ENCODE results near the gene UBE3B.
"Not testable (repeated sequence)": the region's sequence is repeated elsewhere in the genome, so short reads cannot be mapped to it uniquely, and the experiment has no call there.

The UBE3B gene

DNA sequence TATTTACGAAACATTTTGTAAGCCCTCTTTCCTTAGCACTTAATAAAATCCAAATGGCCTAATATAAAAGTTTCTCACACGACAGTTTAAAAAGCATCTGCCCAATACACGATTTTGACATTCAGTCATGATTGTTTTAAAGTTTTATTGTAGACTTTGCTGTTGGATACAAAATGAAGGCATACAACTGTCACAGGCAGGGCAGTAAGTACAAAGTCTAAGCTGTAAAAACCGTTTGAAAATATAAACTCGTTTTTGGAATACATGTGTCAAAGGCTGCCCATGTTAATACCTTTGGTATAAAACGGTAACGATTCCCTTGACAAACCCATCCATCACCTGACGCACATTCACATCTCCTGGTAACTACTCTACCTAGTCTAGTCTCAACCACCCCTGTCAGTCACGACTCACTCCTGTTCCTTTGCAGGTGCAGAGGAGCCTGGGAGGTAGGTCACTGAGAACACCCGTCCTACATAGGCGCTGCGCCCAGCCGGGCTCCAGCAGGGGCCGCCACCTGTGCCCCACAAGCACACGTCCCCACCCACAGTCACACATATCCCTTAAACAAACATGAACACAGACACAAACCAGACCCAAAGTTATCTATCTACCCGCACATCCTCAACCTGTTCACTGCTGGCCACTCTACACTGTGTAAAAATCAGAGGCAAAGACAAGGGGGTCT is 27.4 kb upstream of the UBE3B start:
- DNase-seq, result no peak

DNA sequence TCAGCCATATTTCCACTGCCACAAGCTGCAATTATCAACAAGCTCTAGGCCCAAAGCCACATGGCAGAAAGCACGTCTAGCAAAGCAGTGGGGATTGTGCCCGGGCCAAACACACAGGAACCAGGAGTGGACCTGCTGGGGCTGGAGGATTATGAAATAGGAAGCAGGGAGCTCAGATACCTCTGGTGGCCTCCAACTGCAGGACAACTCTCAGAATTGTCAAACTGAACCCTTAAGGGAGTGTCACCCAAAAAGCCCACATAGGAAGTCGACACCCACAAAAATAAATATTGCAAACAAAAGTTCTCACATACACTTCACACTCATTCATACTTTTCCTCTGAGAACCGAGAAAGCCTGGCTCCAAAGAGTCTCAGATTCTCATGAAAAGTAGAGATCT is 26.5 kb upstream of the UBE3B start:
- DNase-seq, result no peak

DNA sequence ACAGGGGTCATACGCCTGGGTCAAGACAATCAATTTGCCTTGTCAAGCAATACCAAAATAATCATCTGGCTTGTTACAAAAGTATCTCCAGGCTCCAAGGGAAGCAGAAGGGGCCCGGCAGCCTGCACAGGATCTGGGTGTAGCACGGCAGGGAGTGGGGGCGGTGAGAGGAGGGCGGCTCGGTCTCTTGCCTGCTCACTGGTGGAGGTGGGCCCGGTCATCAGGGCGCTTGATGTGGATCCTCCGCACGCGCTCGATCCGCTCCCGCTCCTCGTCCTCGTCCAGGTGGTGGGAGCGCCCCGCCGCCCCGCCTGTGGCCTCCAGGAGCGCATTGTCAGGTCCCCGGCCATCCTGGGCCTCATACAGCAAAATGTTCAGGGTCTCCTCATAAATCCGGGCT is 26.0 kb upstream of the UBE3B start:
- DNase-seq, result no peak

DNA sequence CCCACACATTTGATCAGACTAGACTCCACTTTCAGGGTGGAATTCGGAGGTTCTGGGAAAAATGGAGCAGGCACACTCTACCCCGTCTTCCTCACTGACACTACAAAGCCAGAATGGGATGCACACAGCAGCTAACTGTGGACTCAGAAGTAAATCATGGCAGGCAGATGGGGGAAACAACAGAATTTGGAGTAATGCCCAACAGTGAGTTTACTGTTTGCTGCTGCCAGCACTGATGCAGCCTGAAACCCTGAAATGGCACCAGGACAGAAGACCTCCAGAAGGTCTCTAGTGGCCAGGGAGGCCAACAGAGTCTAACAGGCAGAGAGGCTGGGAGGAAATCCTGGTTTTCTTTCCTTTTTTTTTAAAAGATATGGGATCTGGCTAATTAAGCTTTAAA is 24.9 kb upstream of the UBE3B start:
- DNase-seq, result no peak

DNA sequence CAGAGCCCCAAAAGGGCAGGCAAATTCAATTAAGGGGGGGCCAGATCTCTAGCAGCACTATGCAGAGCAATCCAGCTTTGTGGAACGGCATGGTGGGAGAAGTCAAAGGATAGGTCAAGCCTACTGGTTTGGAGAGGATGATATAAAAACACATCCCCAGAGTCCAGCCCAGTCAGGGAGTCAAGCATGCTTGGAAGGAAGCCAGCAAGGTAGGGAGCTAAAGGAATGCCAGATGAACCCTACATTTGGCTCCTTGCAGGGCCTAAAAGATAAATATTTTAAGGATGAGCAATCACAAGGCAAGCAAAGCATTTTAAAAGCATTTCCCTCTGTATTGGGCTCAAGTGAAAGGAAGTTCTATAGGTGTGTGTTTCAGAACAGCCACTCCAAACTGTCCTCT is 21.7 kb upstream of the UBE3B start:
- no peak for DNase-seq

DNA sequence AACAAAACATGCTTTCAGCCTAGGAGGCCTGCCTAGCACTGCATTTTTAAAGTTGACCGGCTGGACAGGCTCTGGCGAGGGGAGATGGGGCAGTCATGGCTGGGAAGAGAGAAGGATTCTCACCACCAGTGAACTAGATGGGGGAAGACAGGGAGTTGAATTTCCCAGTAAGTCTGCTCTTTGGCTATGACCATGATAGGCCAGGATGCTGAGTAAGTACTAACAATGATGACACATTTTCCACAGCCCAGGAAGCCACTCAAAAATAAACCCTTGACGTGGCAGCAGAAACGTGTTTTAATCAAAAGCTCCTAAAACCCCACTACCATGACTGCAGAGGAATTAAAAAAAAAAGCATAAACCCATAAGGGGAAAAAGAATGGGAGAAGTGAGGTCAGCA is 19.3 kb upstream of the UBE3B start:
- no peak for DNase-seq

DNA sequence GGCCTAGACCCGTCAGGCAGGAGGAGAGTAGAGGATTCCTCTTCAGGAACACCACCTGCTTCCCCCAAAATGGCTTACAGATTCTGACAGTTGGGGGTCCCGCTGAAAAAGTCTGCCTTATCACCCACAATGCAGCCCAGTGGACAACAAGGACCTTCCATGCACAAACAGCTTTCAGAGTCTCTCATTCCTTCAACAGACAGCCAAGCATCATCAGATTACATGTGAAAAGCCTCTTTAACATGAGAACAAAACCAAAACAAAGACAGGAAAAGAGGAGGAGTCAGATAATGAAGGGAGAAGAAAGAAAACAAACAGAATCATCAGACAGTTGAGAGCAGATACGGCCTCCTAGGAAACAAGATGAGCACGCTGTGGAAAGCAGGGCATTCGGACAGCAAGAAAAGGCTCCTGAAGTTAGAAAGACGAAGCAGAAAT is 18.6 kb upstream of the UBE3B start:
- no peak for DNase-seq

DNA sequence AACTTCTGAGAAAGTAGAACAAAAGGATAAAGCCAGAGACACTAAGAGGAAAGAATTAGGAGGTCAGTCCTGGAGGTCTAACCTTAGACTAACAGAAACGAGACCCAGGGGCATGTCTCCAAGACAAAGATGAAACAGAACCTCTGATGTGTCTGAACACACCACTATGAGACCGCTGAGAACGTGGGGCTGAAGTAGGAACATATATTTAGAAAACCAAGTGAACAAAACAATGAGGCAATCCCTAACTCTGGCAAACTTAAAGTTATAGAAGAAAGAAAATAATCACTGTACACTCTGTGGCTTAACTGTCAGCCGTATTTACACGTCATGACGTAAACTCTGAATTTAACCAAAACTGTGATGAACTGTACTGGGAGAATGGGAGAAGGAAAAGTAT is 18.2 kb upstream of the UBE3B start:
- DNase-seq, result no peak

DNA sequence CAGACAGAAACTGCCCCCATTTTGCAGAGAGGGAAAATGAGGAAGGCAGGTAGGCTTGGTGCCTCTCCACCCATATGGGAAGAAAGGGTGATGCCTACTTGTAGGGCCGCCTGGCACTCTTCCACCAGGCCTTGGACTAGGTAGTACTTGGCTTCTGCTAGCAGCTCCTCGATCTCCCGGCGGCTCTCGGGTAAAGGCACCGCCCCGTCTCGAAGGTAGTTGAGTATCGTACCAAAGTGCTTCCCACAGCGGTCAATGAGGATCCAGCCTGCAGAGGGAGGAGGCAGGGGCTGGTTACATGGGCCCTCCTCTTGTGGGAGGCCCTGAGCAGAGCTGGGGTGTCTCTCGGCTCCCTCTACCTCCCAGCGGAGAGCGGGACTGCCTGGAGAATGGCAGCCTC is 16.9 kb upstream of the UBE3B start:
- no peak for DNase-seq

DNA sequence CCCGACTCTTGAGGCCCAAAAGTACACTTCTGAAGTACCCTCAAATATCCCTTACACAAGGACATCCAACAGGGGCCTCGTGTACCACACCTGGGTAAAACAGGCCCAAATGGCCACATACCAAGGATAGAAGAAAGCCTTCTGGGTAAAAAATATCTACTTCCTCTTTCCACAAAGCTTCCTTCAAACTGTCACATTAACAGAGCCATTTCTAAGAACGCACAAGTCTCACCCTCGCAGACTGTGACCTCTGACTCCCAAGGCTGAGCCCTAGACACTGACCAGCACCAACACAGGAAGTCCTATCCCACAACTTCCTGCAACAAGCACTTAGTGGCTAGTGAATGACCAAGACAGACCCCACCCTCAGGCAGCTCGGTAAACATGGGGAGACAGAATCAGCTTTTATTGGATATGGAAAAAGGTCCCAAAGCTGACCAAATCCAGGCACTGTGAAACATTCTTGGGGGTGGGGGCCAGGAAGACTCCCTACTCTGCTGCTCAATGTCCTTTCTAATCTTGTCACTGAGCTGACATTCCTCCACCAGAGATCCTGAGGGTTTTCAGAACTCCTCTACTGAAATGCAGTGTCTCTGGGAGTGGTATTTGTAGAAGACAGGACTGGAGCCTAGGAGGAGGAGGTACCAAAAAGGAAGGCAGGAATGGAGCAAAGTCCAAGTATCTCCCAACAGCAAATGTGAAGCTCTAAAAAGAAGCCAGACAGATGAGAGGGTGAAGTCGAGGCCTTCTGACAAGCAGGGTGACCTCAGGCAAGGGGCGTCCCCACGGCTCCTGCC is 16.2 kb upstream of the UBE3B start:
- no peak for DNase-seq

DNA sequence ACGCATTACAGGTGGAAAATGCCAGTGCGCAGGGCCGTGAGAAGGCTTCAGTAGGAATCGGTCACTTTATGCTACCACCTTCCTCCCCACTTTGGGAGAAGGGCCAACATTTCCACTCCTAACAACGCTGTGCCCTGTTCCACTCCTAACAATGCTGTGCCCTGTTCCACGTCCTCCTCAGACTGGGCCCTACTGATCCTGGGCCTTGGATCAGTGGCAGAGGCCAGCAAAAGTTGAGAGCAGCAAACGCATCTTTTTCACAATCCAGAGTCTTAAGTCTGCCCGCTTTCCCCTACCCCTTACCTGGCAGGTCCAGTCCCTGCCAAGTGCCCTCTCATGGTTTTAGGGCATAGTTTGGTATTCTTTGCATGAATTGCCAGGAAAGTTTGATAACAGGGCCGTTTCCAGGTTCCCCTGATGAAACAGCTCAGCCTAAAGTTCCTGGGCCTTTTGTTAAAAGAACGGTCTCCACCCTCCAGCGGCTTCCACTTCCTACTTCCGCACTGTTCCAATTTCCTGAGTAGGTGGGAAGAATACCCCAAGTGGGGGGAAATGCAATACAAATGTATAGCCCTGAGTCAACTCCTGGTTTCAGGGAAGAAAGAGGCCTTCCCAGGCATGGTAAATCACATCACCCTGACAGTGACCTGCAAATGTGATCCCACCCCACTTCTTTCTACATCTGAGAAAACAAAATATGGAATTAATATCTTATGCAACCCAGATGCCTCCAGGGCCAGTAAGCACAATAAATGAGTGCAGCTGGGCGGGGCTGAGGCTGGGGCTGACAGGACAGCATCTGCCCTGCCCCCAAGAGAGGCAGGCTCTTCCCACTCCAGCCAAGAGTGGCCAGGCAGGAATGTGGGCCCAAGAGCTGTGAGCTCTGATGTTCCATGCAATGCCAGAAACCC is 15.3 kb upstream of the UBE3B start:
- no peak for DNase-seq

DNA sequence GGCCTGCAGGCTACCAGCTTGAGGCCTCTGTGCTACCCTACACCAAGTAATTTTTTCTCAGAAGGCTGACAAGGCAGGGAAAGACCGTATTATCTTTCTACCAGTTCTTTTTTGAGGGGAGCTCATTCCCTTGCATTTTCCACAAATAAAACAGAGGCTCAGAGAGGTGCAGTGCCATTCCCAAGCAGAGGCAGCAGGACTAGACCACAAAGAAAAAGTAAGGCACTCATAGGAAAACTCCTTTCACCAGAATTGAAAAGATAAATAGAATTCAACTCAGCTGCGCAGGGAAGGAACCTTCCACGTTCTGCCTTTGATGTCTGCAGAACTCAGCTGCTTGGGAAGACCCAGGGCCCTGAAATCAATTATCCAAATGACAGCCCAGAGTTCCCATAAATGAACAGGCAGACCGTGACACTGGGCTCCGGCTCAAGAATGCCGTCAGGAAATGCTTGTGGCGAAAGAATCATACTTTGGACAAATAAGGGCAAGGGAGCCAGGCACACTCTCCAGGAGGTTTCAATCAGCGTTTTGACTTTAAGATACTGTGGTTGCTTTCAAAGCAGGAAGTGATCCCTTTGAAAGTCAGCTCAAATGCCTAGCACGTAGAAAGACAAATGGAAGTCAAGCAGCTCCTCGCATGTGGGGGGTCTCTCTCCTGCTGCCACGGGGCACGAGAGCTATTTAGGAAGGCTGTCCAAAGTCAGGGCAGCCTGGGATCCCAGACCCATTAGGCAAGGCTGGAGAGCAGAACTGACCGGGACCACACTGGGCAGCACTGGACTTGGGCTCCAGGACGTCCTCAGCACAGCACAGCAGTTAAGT is 14.4 kb upstream of the UBE3B start:
- DNase-seq, result no peak

DNA sequence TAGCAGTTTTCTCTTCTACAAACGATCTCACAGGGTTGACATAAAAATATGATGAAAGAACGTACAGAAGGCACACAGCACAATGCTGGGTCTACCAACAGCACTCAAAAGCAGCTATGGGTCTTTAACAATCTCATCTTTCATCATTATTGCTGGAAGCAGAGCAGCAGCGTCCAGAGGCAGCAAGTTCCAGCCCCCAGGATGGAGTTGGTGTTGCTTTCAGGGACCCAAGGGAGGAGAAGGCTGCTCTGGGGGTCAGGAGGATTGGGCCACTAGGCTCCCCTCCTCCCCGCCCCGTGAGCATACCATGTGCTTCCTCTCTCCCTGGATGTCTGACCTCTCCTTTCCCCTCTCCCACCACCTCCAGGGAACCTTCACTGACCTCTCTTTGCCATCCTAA is 13.7 kb upstream of the UBE3B start:
- DNase-seq, result no peak

DNA sequence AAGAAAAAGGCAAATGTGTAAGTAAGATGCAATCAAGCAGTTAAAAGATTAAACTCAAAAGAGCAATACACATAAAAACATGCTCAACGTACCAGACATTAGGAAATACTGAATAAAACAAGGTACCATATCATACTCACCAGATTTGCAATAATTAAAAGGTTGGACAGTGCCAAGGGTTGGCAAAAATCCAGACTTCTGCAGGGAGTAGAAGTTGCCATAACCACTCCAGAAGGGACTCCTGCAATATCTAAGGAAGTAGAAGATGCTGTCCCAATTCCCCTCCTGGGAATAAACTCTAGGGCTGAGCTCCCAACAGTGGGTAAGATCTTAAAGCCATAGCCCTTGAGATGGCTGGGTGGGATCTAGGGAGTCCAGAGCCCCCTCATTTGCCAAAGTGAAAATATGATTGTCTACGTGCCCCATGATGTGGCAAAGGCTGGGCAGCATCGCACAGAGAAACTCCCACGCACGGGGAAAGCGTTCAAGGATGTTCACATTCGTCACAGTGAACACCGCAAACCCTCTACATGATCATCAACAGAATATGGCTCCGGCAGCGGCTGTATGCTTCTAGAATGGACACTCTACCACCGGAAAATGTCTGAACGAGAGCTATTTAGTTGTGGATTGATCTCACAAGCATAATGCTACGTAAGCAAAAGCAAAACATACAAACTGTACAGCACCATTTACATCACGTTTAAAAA is 12.6 kb upstream of the UBE3B start:
- no peak for DNase-seq

DNA sequence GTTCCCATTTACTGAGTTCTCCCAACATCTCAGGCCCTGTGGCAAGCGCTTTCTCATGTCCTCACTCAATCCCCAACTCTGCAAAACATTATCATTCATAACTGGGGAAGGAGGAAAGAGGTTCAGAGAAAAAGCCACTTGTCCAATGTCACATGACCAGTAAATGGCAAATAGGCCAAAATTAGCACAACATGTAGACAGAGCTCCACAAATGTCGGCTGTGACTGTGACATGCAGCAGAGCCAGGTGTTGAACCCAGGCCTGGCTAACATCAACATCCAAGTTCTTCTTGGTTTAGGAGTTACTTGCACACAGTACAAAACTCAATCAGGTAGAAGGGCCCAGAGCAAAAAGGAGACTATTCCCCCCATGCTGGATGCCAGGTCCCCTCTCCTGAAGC is 11.1 kb upstream of the UBE3B start:
- no peak for DNase-seq

DNA sequence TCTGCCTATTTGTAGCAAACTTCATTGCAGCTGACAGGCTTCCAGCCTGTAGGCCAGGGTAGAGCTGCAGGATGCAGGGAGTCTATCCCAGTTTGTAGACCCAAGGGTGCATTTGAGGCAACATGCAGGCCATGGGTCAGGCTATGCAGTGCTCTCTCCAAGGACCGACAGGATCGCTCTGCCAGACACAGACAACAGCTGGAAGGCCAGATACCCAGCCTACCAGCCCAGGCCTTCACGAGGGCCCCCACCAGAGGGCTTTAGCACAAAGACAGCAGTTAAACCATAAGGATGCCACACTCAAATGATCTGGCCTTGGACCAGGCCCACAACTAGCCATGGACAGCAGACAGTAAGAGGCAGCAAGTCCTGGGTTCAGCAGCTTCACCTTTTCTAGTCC is 10.6 kb upstream of the UBE3B start:
- no peak for DNase-seq

DNA sequence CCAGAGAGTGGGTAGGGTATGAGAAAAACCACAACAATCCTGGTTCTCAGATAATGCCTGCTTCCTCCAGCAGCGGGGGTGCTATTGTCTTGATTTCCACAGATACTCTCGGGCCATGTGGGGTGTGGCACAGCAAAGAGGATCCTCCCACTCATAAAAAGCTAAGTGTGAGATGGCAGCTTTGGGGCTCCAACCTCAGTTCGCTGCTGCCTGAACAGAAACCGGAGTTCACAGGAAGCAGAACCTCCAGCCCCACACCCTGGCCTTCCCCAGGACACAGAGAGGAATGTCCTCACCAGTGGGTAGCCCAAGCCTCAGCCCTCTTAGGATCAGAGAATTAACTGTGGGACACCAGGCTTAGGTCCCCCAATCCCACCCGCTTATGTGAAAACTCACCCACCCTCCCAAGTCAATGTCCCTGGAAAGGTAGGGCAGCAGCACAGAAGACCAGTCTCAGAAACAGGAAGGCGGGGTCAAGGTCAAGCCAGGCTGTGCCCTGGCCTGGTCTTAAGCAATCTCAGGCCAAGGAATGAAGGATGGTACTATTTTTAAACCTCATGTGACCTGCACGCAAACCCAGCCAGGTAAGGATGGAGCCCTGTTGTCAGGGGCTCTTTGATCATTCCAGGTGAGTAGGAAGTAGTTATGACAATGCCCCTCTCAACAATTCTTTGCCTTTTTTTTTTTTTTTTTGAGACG is 9.3 kb upstream of the UBE3B start:
- no peak for DNase-seq

DNA sequence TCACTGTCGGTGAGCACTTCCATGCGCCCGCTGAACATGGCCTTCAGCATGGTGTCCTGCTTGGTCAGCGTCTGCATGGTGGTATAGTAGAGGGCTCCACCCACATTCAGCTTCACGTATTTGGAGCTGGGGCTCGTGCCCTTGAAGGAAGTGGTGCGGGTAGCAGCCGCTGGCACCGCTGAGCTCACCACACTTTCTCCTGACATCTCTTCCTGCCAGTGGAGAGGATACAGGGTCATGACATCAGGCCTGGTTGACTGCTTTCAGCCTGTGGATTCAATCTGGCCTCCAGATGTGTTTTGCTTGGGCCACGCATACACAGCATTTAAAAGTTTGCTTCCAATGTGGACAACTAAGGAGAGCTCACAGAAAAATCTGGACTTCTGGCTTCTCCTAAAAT is 7.9 kb upstream of the UBE3B start:
- no peak for DNase-seq

DNA sequence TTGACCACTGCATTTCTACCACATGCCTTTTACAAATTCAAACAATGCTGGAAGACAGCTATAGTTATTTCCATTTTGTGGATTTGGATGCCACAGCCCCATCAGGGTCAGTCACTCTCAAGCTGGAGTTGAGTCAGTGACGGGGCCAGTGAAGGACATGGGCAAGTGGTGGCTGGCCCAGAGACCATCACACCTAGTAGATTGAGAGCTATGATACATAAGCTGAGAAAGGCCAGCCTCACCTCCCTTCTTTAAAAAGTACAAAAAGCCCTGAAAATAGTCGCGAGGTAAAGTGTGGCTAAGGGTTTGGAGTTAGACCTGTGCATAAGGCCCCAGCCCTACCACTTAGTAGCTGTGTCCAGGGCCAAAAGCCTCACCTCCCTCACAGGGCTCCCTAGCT is 4.4 kb upstream of the UBE3B start:
- DNase-seq, result no peak

DNA sequence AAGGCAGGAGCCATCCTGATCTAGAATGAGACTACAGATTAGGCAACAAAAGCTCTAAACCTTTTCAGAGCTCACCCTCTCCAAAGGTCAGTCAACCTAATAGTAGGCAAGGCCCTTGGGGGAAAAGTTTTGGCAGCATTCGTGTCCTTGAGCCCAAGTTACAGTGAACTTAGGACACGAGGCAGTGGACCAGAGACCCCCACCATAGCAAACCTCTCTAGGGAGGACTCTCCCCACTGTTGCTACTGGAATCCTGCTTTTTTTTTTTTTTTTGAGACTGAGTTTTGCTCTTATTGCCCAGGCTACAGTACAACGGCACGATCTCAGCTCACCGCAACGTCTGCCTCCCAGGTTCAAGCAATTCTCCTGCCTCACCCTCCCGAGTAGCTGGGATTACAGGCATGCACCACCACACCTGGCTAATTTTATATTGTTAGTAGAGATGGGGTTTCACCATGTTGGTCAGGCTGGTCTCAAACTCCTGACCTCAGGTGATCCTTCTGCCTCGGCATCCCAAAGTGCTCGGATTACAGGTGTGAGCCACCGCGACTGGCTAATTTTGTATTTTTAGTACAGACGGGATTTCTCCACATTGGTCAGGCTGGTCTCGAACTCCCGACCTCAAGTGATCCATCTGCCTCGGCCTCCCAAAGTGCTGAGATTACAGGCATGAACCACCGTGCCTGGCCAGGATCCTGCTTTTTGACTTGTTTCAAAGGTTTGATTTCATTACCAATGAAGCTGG is 3.7 kb upstream of the UBE3B start:
- not testable (repeated sequence) for DNase-seq

DNA sequence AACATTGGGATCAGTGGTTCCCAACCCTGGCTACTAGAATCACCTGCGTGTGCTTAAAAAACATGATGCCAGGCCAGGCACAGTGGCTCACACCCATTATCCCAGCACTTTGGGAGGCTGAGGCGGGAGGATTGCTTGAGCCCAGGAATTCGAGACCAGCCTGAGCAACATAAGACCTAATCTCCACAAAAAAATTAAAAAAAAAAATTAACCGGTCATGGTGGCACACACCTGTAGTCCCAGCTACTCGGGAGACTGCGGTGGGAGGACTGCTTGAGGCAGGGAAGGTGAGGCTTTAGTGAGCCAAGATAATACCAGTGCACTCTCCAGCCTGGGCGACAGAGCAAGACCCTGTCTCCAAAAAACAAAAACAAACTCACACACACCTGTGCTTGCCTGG is 2.3 kb upstream of the UBE3B start:
- DNase-seq, result no peak
